Suprapubic skin (tissue), 3 donors: Measurements from ENCODE around the gene GNA12.

Source experiments
- CTCF ChIP-seq, 2 donors: fragments of 200-600 bp in 1 of 2; fragments of 450-650 bp in 1 of 2; sonication (generic) in 1 of 2; IDR thresholded peaks; one replicate each; pipeline ENCODE4 v1.5.1; 2016 to 2019; ENCODE audit warnings: antibody characterized with exemption in 2 of 2, mild to moderate bottlenecking in 1 of 2, moderate library complexity in 1 of 2
- EP300 ChIP-seq: sonication (generic); formaldehyde crosslinking; IDR thresholded peaks from one replicate; pipeline ENCODE4 v1.6.1; 2017; ENCODE audit warnings: antibody characterized with exemption
- POLR2A ChIP-seq, 2 donors: fragments of 450-650 bp; IDR thresholded peaks; one replicate each; pipeline ENCODE4 v1.6.1; 2017; ENCODE audit warnings: antibody characterized with exemption in 2 of 2, mild to moderate bottlenecking in 2 of 2, moderate library complexity in 2 of 2

DNA sequence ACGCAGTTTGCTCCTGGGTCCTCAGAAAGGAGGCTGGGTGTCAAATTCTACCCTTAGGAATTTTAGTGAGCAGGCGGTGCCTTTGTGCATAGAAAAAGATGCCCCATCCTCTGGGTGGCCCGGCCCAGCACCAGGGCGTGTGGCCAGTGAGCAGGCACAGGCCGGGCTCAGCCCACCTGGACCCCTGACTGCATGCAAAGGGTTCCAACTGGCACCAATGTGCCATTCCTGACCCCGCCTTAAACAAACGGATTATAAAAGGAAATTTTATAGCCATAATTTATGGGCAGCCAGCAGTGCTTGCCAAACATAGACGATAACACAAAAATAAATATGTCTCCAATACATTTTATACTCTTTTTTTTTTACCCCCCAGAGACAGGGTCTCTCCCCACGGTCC is 40.1 kb upstream of the GNA12 start:
- TF ChIP-seq EP300 (no peak), CTCF (IDR thresholded peaks at IDR 0.05) (no peak), POLR2A (IDR thresholded peaks at IDR 0.05) (no peak)
